HepG2 (cell line): ENCODE results near the gene GPRIN1. TPM values are rescaled to one million over a fixed set of nuclear protein-coding genes. Genes with fewer than 3 reads are reported as not detected.

Source experiments
- ATAC-seq: fragments of 200-7000 bp; cut with Tn5 transposase; 3 replicates; pipeline ENCODE4 v1.9.1; 2020; ENCODE audit warnings: mild to moderate bottlenecking, moderate library complexity
- BruUV-seq: library from RNA; stranded (reverse); fragments of 400-500 nt; replicated peaks from 2 replicates; lab custom pipeline; 2021; lab: Mats Ljungman, UMichigan
- CTCF ChIA-PET: fragments of 300-600 bp; formaldehyde crosslinking; extraction: SDS; loops from one replicate; lab custom pipeline; 2021; ENCODE audit warnings: low total read pairs, inconsistent platforms, low intra/inter-chr PET ratio; lab: Yijun Ruan, JAX
- POLR2A ChIA-PET: fragments of 350-600 bp; sonication (Branson Sonifier 250); formaldehyde crosslinking; loops from one replicate; lab custom pipeline; 2020; ENCODE audit warnings: antibody characterized with exemption, inconsistent platforms; lab: Yijun Ruan, JAX
- DNase-seq: peaks from one replicate; pipeline ENCODE4 v3.0.0-alpha.2; 2015; ENCODE audit warnings: low spot score
- FAIRE-seq: peaks from 3 replicates; lab custom pipeline; 2011; peaks lifted over from hg19 to GRCh38; lab: Jason Lieb, UNC
- H2AFZ ChIP-seq: one replicate; pipeline ENCODE4 v1.6.1; 2011; ENCODE audit warnings: low read length, inconsistent platforms
- H3K27ac ChIP-seq: fragments of 300-600 bp; 3 replicates; pipeline ENCODE4 v1.8.0; 2011; ENCODE audit warnings: mixed run types, mild to moderate bottlenecking, mixed read lengths, low read length, inconsistent platforms; ENCODE audit not compliant: insufficient read depth; ENCODE audit errors: extremely low read length
- H3K27me3 ChIP-seq, 2 experiments: fragments of 200-600 bp in 1 of 2; 2 replicates in 1 of 2; 3 replicates in 1 of 2; pipeline versions ENCODE4 v1.6.0 to v1.8.0; 2011; ENCODE audit warnings: low read length in 2 of 2, mild to moderate bottlenecking in 2 of 2, moderate library complexity in 2 of 2, inconsistent platforms in 1 of 2; ENCODE audit not compliant: insufficient read depth in 2 of 2, control insufficient read depth in 1 of 2
- H3K36me3 ChIP-seq, 2 experiments: fragments of 200-600 bp in 1 of 2; replicated peaks in 1 of 2; 2 replicates in 1 of 2; 3 replicates in 1 of 2; pipeline versions ENCODE4 v1.5.1 to v1.8.0; 2011; ENCODE audit warnings: low read length in 2 of 2, inconsistent platforms in 1 of 2; ENCODE audit not compliant: insufficient read depth in 2 of 2, control insufficient read depth in 1 of 2
- H3K4me1 ChIP-seq: 2 replicates; pipeline ENCODE4 v1.5.1; 2012; ENCODE audit warnings: low read length, inconsistent platforms; ENCODE audit not compliant: insufficient read depth
- H3K4me2 ChIP-seq: 2 replicates; pipeline ENCODE4 v1.6.0; 2011; ENCODE audit warnings: low read depth, low read length, inconsistent platforms
- H3K4me3 ChIP-seq, 3 experiments: fragments of 200-600 bp in 1 of 3; sonication (generic), shearing (Covaris generic) in 1 of 3; replicated peaks in 1 of 3; 2 replicates each; pipeline ENCODE4 v1.5.1; 2011 to 2016; ENCODE audit warnings: low read length in 3 of 3, inconsistent platforms in 2 of 3, low read depth in 2 of 3, mild to moderate bottlenecking in 2 of 3, control low read depth in 1 of 3, mixed read lengths in 1 of 3; ENCODE audit not compliant: insufficient read depth in 1 of 3
- H3K79me2 ChIP-seq: one replicate; pipeline ENCODE4 v1.6.1; 2011; ENCODE audit warnings: low read length, inconsistent platforms; ENCODE audit not compliant: insufficient read depth
- H3K9ac ChIP-seq: 2 replicates; pipeline ENCODE4 v1.6.0; 2011; ENCODE audit warnings: mild to moderate bottlenecking, low read depth, low read length, inconsistent platforms; ENCODE audit not compliant: insufficient read depth
- H3K9me3 ChIP-seq: 2 replicates; pipeline ENCODE4 v1.5.1; 2012; ENCODE audit warnings: mild to moderate bottlenecking, low read length
- H4K20me1 ChIP-seq: 2 replicates; pipeline ENCODE4 v1.6.0; 2011; ENCODE audit warnings: inconsistent platforms, mild to moderate bottlenecking, low read length, moderate library complexity; ENCODE audit not compliant: insufficient read depth
- ATRX ChIP-seq: sonication (generic); formaldehyde crosslinking; IDR thresholded peaks from 2 replicates; pipeline ENCODE4 v1.4.0; 2020; ENCODE audit warnings: missing genetic modification reagents, borderline replicate concordance
- ELF3 ChIP-seq: IDR thresholded peaks from 2 replicates; pipeline ENCODE4 v1.6.1; 2016; ENCODE audit warnings: missing genetic modification reagents, missing compliant biosample characterization
- MAFG ChIP-seq: sonication (generic); formaldehyde crosslinking; IDR thresholded peaks from 2 replicates; pipeline ENCODE4 v1.5.1; 2020; ENCODE audit warnings: mild to moderate bottlenecking, missing genetic modification reagents
- MTF2 ChIP-seq: sonication (generic); formaldehyde crosslinking; IDR thresholded peaks from 2 replicates; pipeline ENCODE4 v1.5.0; 2020; ENCODE audit warnings: missing genetic modification reagents, borderline replicate concordance
- PAX8 ChIP-seq: sonication (generic); formaldehyde crosslinking; IDR thresholded peaks from 2 replicates; pipeline ENCODE4 v1.8.0; 2022; ENCODE audit warnings: mild to moderate bottlenecking, missing genetic modification reagents, borderline replicate concordance
- RAD21 ChIP-seq: fragments of 450-650 bp; formaldehyde crosslinking; IDR thresholded peaks from 2 replicates; pipeline ENCODE4 v1.5.0; 2020; ENCODE audit warnings: mild to moderate bottlenecking
- TOPORS ChIP-seq: sonication (generic); formaldehyde crosslinking; IDR thresholded peaks from 2 replicates; pipeline ENCODE4 v1.8.0; 2023; ENCODE audit warnings: mild to moderate bottlenecking, missing genetic modification reagents
- ZNF136 ChIP-seq: sonication (generic); formaldehyde crosslinking; IDR thresholded peaks from 2 replicates; pipeline ENCODE4 v1.8.1; 2022; ENCODE audit warnings: low read depth, mild to moderate bottlenecking, moderate library complexity, missing genetic modification reagents
- ZNF234 ChIP-seq: sonication (generic); formaldehyde crosslinking; conservative IDR thresholded peaks from 2 replicates; pipeline ENCODE4 v1.5.1; 2020; ENCODE audit warnings: mild to moderate bottlenecking, missing genetic modification reagents
- ZNF558 ChIP-seq: sonication (generic); formaldehyde crosslinking; IDR thresholded peaks from 2 replicates; pipeline ENCODE4 v1.9.0; 2022; ENCODE audit warnings: mild to moderate bottlenecking, missing genetic modification reagents, borderline replicate concordance
- ZNF780A ChIP-seq: sonication (generic); formaldehyde crosslinking; IDR thresholded peaks from 2 replicates; pipeline ENCODE4 v1.8.0; 2022; ENCODE audit warnings: mild to moderate bottlenecking, missing genetic modification reagents, moderate library complexity
- ZNF83 ChIP-seq: sonication (generic); formaldehyde crosslinking; IDR thresholded peaks from 2 replicates; pipeline ENCODE4 v1.4.0; 2020; ENCODE audit warnings: missing genetic modification reagents, mild to moderate bottlenecking, borderline replicate concordance
- ZNF883 ChIP-seq: sonication (generic); formaldehyde crosslinking; IDR thresholded peaks from 2 replicates; pipeline ENCODE4 v1.5.1; 2020; ENCODE audit warnings: mild to moderate bottlenecking, missing genetic modification reagents; ENCODE audit errors: not compliant biosample characterization
- WGBS: methylation state at CpG from one replicate; pipeline ENCODE4 v1.1.6; 2017; ENCODE audit warnings: low lambda C conversion rate; 5-methylcytosine and 5-hydroxymethylcytosine counted together
- in situ Hi-C: cut with HindIII; loops from 2 replicates; pipeline ENCODE4 v1.10.0; 2017; ENCODE audit warnings: low pct_unique_long_range_greater_than_20kb; ENCODE audit not compliant: extremely low pct_ligation_motif_present
- intact Hi-C: fragments of 100-400 bp; cut with micrococcal nuclease; formaldehyde crosslinking; loops from one replicate; pipeline ENCODE4 v1.10.0; 2022; ENCODE audit not compliant: unreplicated experiment
- polyA plus RNA-seq, 8 experiments: library from polyadenylated mRNA; depleted of rRNA in 3 of 8; stranded (reverse) in 7 of 8; unstranded in 1 of 8; fragments of >200 nt; fragmentation: Illumina TruSeq in 4 of 8; extraction: Trizol in 4 of 8; gene quantifications; 2 replicates each; pipeline versions ENCODE4 v1.2.1 to v1.2.3, GENCODE V29; 2011 to 2016; ENCODE audit warnings: low read depth in 4 of 8, missing spikeins in 1 of 8, mixed read lengths in 1 of 8; ENCODE audit not compliant: insufficient read depth in 1 of 8
- total RNA-seq, 5 experiments: library from RNA; depleted of rRNA; stranded (reverse); fragments of >200 nt; fragmentation: Illumina TruSeq; extraction: Trizol; gene quantifications; 2 replicates each; pipeline ENCODE4 v1.2.3, GENCODE V29; 2016; ENCODE audit warnings: low read depth in 1 of 5
- TF ChIP-seq, protein P1 (sequence below): sonication (generic); formaldehyde crosslinking; IDR thresholded peaks from 2 replicates; pipeline ENCODE4 v1.4.0; 2020; ENCODE audit warnings: missing genetic modification reagents; ENCODE audit errors: not compliant biosample characterization
- TF ChIP-seq, protein P2 (sequence below): sonication (generic); formaldehyde crosslinking; IDR thresholded peaks from 2 replicates; pipeline ENCODE4 v1.5.0; 2020; ENCODE audit warnings: mild to moderate bottlenecking, missing genetic modification reagents

The GPRIN1 gene
- total and polyA plus RNA-seq, 2 of the 13 experiments (the other 11 are each of a cell fraction or from before 2014, with no cell fraction given), result 0.32 to 2.0 TPM

DNA sequence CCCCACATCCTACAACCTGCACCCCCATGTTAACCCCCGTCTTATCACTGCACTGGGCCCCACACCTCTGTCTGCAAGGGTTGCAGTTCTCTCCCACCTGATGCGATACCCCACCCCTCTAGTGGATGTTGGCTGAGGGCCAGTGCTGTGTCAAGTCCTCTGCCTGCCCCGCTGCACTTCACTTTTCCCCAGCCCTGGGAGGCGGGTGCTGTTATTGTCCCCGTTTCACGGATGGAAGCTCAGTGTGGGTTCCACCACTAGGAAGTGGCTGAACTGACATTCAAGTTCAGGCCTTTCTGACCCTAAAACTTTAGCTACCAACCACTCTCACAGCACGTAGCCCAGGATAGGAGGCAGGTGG, 16.9 kb upstream of the GPRIN1 start:
- Histone ChIP-seq H3K27ac (no peak overlapping the region), H3K36me3 (no peaks in the 10 kb centered on the region), H2AFZ (no peak overlapping the region), H3K27me3 (peaks cover 18 to 87% of the 10 kb centered on the region in 2 experiments), H3K4me2 (no peak overlapping the region), H3K4me1 (peaks cover 26% of the 10 kb centered on the region), H3K79me2 (no peaks in the 10 kb centered on the region), H3K9me3 (no peaks in the 10 kb centered on the region), H3K4me3 (no peak overlapping the region), H3K9ac (no peak overlapping the region), H4K20me1 (no peaks in the 10 kb centered on the region)
- no TSS peak for BruUV-seq
- intact Hi-C loops (no loop called here), in situ Hi-C loops (no loop called here)
- TF ChIP-seq ZNF234 (no peak), RAD21 (CRISPR knock-in tag) (no peak), ATRX (no peak), ZNF136 (CRISPR knock-in tag) (no peak), ZNF780A (no peak), ELF3 (CRISPR knock-in tag) (no peak), TOPORS (CRISPR knock-in tag) (no peak), ZNF83 (CRISPR knock-in tag) (no peak), PAX8 (CRISPR knock-in tag) (no peak), MTF2 (CRISPR knock-in tag) (no peak), ZNF883 (CRISPR knock-in tag) (no peak), ZNF558 (CRISPR knock-in tag) (no peak), MAFG (CRISPR knock-in tag) (no peak)
- TF ChIP-seq, protein P1, sequence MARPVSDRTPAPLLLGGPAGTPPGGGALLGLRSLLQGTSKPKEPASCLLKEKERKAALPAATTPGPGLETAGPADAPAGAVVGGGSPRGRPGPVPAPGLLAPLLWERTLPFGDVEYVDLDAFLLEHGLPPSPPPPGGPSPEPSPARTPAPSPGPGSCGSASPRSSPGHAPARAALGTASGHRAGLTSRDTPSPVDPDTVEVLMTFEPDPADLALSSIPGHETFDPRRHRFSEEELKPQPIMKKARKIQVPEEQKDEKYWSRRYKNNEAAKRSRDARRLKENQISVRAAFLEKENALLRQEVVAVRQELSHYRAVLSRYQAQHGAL (CRISPR knock-in tag), result no peak
- TF ChIP-seq, protein P2, sequence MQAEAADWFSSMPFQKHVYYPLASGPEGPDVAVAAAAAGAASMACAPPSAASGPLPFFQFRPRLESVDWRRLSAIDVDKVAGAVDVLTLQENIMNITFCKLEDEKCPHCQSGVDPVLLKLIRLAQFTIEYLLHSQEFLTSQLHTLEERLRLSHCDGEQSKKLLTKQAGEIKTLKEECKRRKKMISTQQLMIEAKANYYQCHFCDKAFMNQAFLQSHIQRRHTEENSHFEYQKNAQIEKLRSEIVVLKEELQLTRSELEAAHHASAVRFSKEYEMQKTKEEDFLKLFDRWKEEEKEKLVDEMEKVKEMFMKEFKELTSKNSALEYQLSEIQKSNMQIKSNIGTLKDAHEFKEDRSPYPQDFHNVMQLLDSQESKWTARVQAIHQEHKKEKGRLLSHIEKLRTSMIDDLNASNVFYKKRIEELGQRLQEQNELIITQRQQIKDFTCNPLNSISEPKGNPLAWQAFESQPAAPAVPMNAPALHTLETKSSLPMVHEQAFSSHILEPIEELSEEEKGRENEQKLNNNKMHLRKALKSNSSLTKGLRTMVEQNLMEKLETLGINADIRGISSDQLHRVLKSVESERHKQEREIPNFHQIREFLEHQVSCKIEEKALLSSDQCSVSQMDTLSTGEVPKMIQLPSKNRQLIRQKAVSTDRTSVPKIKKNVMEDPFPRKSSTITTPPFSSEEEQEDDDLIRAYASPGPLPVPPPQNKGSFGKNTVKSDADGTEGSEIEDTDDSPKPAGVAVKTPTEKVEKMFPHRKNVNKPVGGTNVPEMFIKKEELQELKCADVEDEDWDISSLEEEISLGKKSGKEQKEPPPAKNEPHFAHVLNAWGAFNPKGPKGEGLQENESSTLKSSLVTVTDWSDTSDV, result no peak
- no peak for ATAC-seq
- POLR2A ChIA-PET, result no interaction called here
- FAIRE-seq, result no peak
- WGBS, result 0% methylated on average over 5 of the region's 7 CpGs
- DNase-seq, result no peak
- CTCF ChIA-PET, result no interaction called here
